K562 (cell line): ENCODE measurements around the gene CNOT10.
"Not testable (repeated sequence)": the region's sequence is repeated elsewhere in the genome, so short reads cannot be mapped to it uniquely, and the experiment has no call there.

Source experiments
- CTCF ChIP-seq, 3 experiments: IDR thresholded peaks in 2 of 3; conservative IDR thresholded peaks in 1 of 3; 2 replicates each; pipeline ENCODE4 v1.5.1; 2011 to 2012; ENCODE audit warnings: low read length in 3 of 3, mild to moderate bottlenecking in 3 of 3, control low read depth in 2 of 3, improper control_type of control experiment in 1 of 3, inconsistent platforms in 1 of 3, low read depth in 1 of 3, mixed read lengths in 1 of 3, moderate library complexity in 1 of 3; ENCODE audit not compliant: insufficient read depth in 2 of 3
- EP400 ChIP-seq: fragments of 450-650 bp; IDR thresholded peaks from 2 replicates; pipeline ENCODE4 v1.6.1; 2017; ENCODE audit warnings: antibody characterized with exemption, mild to moderate bottlenecking, moderate library complexity
- EZH2 ChIP-seq: IDR thresholded peaks from 2 replicates; pipeline ENCODE4 v1.6.1; 2012; ENCODE audit warnings: low read depth, mild to moderate bottlenecking, inconsistent platforms, low read length, borderline replicate concordance
- NCOR1 ChIP-seq: fragments of 450-650 bp; IDR thresholded peaks from 2 replicates; pipeline ENCODE4 v1.6.1; 2016; ENCODE audit warnings: mild to moderate bottlenecking, moderate library complexity
- PCBP1 ChIP-seq: fragments of 200-400 bp; formaldehyde crosslinking; IDR thresholded peaks from 2 replicates; pipeline ENCODE4 v1.6.1; 2018; ENCODE audit warnings: mild to moderate bottlenecking, low read depth, low read length; ENCODE audit not compliant: poor library complexity, severe bottlenecking
- POLR2A ChIP-seq: fragments of 450-650 bp; conservative IDR thresholded peaks from 2 replicates; pipeline ENCODE4 v1.6.1; 2016
- POLR2AphosphoS5 ChIP-seq: IDR thresholded peaks from 2 replicates; pipeline ENCODE4 v1.6.1; 2011; ENCODE audit warnings: mild to moderate bottlenecking, low read depth, low read length, moderate library complexity; ENCODE audit not compliant: control insufficient read depth, insufficient read depth
- TAF1 ChIP-seq: IDR thresholded peaks from 2 replicates; pipeline ENCODE4 v1.6.1; 2011; ENCODE audit warnings: mild to moderate bottlenecking, low read length, moderate library complexity; ENCODE audit not compliant: insufficient read depth, control insufficient read depth, severe bottlenecking; ENCODE audit errors: extremely low read depth
- ZNF830 ChIP-seq: fragments of 250-450 bp; sonication (Bioruptor Pico); IDR thresholded peaks from 2 replicates; pipeline ENCODE4 v1.5.0; 2021; ENCODE audit warnings: mild to moderate bottlenecking
- TF ChIP-seq, protein P1 (sequence below): fragments of 250-450 bp; sonication (Bioruptor Pico); IDR thresholded peaks from 2 replicates; pipeline ENCODE4 v1.8.0; 2021; ENCODE audit warnings: mild to moderate bottlenecking, moderate library complexity
- TF ChIP-seq, protein P2 (sequence below), 2 experiments: fragments of 200-800 bp in 1 of 2; sonication (Bioruptor generic) in 1 of 2; sonication (generic) in 1 of 2; formaldehyde crosslinking in 1 of 2; IDR thresholded peaks in 1 of 2; conservative IDR thresholded peaks in 1 of 2; 2 replicates each; pipeline versions ENCODE4 v1.5.0 to v1.6.1; 2016 to 2020; ENCODE audit warnings: missing compliant biosample characterization in 1 of 2, missing genetic modification characterization in 1 of 2, missing genetic modification reagents in 1 of 2

DNA sequence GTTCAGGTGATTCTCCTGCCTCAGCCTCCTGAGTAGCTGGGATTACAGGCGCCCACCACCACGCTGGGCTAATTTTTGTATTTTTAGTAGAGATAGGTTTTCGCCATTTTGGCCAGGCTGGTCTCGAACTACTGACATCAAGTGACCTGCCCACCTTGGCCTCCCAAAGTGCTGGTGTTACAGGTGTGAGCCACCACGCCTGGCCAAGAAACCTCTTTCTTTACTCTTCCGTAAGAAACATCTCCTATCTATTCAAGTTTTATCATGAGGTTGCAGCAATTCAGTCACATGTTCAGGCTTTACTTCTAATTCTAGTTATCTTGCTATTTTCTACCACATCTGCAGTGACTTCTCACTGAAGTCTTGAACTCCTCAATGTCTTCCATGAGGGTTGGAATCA is 15.8 kb upstream of the CNOT10 start:
- TF ChIP-seq NCOR1; ZNF830 (CRISPR knock-in tag); PCBP1; EZH2; CTCF (IDR thresholded peaks at IDR 0.05 in 2 of 3, conservative IDR thresholded peaks at IDR 0.05 in 1 of 3; ENCODE audit: insufficient read depth in 2 of 3, low read depth in 1 of 3, low read length in 3 of 3); TAF1; EP400; POLR2A; POLR2AphosphoS5: not testable (repeated sequence)
- TF ChIP-seq, protein P1, sequence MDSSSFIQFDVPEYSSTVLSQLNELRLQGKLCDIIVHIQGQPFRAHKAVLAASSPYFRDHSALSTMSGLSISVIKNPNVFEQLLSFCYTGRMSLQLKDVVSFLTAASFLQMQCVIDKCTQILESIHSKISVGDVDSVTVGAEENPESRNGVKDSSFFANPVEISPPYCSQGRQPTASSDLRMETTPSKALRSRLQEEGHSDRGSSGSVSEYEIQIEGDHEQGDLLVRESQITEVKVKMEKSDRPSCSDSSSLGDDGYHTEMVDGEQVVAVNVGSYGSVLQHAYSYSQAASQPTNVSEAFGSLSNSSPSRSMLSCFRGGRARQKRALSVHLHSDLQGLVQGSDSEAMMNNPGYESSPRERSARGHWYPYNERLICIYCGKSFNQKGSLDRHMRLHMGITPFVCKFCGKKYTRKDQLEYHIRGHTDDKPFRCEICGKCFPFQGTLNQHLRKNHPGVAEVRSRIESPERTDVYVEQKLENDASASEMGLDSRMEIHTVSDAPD (CRISPR knock-in tag): not testable (repeated sequence)
- TF ChIP-seq, protein P2, sequence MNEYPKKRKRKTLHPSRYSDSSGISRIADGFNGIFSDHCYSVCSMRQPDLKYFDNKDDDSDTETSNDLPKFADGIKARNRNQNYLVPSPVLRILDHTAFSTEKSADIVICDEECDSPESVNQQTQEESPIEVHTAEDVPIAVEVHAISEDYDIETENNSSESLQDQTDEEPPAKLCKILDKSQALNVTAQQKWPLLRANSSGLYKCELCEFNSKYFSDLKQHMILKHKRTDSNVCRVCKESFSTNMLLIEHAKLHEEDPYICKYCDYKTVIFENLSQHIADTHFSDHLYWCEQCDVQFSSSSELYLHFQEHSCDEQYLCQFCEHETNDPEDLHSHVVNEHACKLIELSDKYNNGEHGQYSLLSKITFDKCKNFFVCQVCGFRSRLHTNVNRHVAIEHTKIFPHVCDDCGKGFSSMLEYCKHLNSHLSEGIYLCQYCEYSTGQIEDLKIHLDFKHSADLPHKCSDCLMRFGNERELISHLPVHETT (CRISPR knock-in tag; conservative IDR thresholded peaks at IDR 0.05 in 1 of 2, IDR thresholded peaks at IDR 0.05 in 1 of 2): not testable (repeated sequence)
